Endodermal cell (in vitro differentiated cells): ENCODE measurements around the gene CHID1. TPM values are rescaled to one million over a fixed set of nuclear protein-coding genes. Genes with fewer than 3 reads are reported as not detected.

ENCODE experiments used
- DNase-seq: peaks from one replicate; pipeline ENCODE4 v3.0.0-alpha.2; 2017
- H3K27ac ChIP-seq: 2 replicates; pipeline ENCODE4 v1.5.1; 2013; ENCODE audit warnings: mild to moderate bottlenecking, low read depth, low read length, moderate library complexity
- H3K27me3 ChIP-seq: 2 replicates; pipeline ENCODE4 v1.6.1; 2013; ENCODE audit warnings: mild to moderate bottlenecking, low read length, moderate library complexity; ENCODE audit not compliant: insufficient read depth, control insufficient read depth, poor library complexity, severe bottlenecking
- H3K36me3 ChIP-seq: 2 replicates; pipeline ENCODE4 v1.7.0; 2013; ENCODE audit warnings: mild to moderate bottlenecking, low read length, moderate library complexity; ENCODE audit not compliant: control insufficient read depth, insufficient read depth
- H3K4me1 ChIP-seq: one replicate; pipeline ENCODE4 v1.7.0; 2013; ENCODE audit warnings: low read length; ENCODE audit not compliant: control insufficient read depth, insufficient read depth
- H3K4me3 ChIP-seq: 2 replicates; pipeline ENCODE4 v1.5.1; 2013; ENCODE audit warnings: mild to moderate bottlenecking, low read length, moderate library complexity
- H3K9ac ChIP-seq: 2 replicates; pipeline ENCODE4 v1.6.1; 2013; ENCODE audit warnings: mild to moderate bottlenecking, low read length, moderate library complexity; ENCODE audit not compliant: poor library complexity, severe bottlenecking; ENCODE audit errors: extremely low read depth
- H3K9me3 ChIP-seq: 2 replicates; pipeline ENCODE4 v1.6.1; 2013; ENCODE audit warnings: mild to moderate bottlenecking, low read length, moderate library complexity; ENCODE audit not compliant: control insufficient read depth
- H3K27ac Mint-ChIP-seq: 2 replicates; pipeline ENCODE4 v1.8.0; 2020; ENCODE audit warnings: mixed read lengths
- H3K27me3 Mint-ChIP-seq: 2 replicates; pipeline ENCODE4 v1.8.0; 2021; ENCODE audit warnings: mild to moderate bottlenecking, mixed read lengths; ENCODE audit not compliant: insufficient read depth
- H3K36me3 Mint-ChIP-seq: 2 replicates; pipeline ENCODE4 v1.8.0; 2020; ENCODE audit warnings: low read depth, mixed read lengths
- H3K4me1 Mint-ChIP-seq: 2 replicates; pipeline ENCODE4 v1.8.0; 2020; ENCODE audit warnings: mixed read lengths
- H3K4me3 Mint-ChIP-seq: 2 replicates; pipeline ENCODE4 v1.8.0; 2020; ENCODE audit warnings: mild to moderate bottlenecking, moderate library complexity, mixed read lengths
- H3K9me3 Mint-ChIP-seq: 2 replicates; pipeline ENCODE4 v1.8.0; 2020; ENCODE audit warnings: mild to moderate bottlenecking, mixed read lengths
- CTCF ChIP-seq: fragments of 200-600 bp; sonication (generic); conservative IDR thresholded peaks from 2 replicates; pipeline ENCODE4 v1.5.0; 2021; ENCODE audit warnings: antibody characterized with exemption, mild to moderate bottlenecking
- WGBS, 2 experiments: methylation state at CpG; one replicate each; pipeline versions ENCODE4 v1.1.5 to v1.1.7; 2013; ENCODE audit warnings: missing lambda C conversion rate in 2 of 2, mixed read lengths in 1 of 2; ENCODE audit not compliant: insufficient coverage in 1 of 2, insufficient read length in 1 of 2; 5-methylcytosine and 5-hydroxymethylcytosine counted together
- total RNA-seq, 2 donors: library from RNA; stranded (reverse); fragmentation: NEBNext Ultra II Directional in 1 of 2; extraction: Animal tissue kit (Norgen Biotek cat#: 25700) in 1 of 2; gene quantifications; 2 replicates in 1 of 2; 3 replicates in 1 of 2; pipeline ENCODE4 v1.2.1, GENCODE V29; 2021

CHID1 gene
- total RNA-seq, 2 donors from 2014 or later, result 82.0 to 83.5 TPM

DNA sequence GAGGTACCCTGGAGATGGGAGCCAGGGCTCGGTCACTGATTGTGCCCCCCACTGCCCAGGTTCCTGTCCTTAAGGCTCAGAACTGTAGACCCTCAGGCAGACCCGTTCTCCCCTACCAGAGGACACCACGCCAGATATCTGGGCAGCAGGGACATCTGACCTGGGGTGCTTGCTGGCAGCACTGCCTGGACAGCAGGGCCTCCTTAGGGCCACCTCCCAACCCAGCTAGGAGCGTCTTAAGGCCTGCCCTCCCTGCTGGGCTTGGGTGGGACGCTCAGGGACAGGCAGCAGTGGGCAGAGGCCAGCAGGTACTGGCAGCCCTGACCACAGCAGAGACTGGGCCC lies 71.4 kb downstream of the CHID1 start:
- H3K27me3 Mint-ChIP-seq, result no peaks in the 10 kb centered on the region
- no peak for TF ChIP-seq CTCF
- no peak overlapping the region for H3K27ac Mint-ChIP-seq
- 96 to 100% methylated on average over 3 to 5 of the region's 5 CpGs for WGBS, 2 experiments
- no peaks in the 10 kb centered on the region for H3K9me3 Mint-ChIP-seq
- H3K27ac ChIP-seq, result no peak overlapping the region
- no peaks in the 10 kb centered on the region for H3K27me3 ChIP-seq
- no peak overlapping the region for H3K9ac ChIP-seq
- peaks cover 10% of the 10 kb centered on the region for H3K4me1 Mint-ChIP-seq
- peaks cover 49% of the 10 kb centered on the region for H3K36me3 ChIP-seq
- no peak overlapping the region for H3K4me3 Mint-ChIP-seq
- peaks cover 2% of the 10 kb centered on the region for H3K4me1 ChIP-seq
- no peaks in the 10 kb centered on the region for H3K9me3 ChIP-seq
- peaks cover 32% of the 10 kb centered on the region for H3K36me3 Mint-ChIP-seq
- DNase-seq, result no peak
- no peak overlapping the region for H3K4me3 ChIP-seq

GRCh38 chr11:838441-839279 lies 72.0 kb downstream of the CHID1 start:
- no peaks in the 10 kb centered on the region for H3K27me3 ChIP-seq
- DNase-seq, result peak; percentile 78
- no peak overlapping the region for H3K4me3 ChIP-seq
- Mint-ChIP-seq H3K27me3 (no peaks in the 10 kb centered on the region), H3K4me3 (no peak overlapping the region), H3K4me1 (peaks cover 10% of the 10 kb centered on the region), H3K9me3 (no peaks in the 10 kb centered on the region), H3K36me3 (peaks cover 32% of the 10 kb centered on the region), H3K27ac (no peak overlapping the region)
- H3K36me3 ChIP-seq, result peaks cover 49% of the 10 kb centered on the region
- 81% methylated on average over 11 to 17 of the region's 17 CpGs for WGBS, 2 experiments
- no peak overlapping the region for H3K27ac ChIP-seq
- TF ChIP-seq CTCF, result peak; percentile 65
- H3K9me3 ChIP-seq, result no peaks in the 10 kb centered on the region
- no peak overlapping the region for H3K9ac ChIP-seq
- H3K4me1 ChIP-seq, result peaks cover 2% of the 10 kb centered on the region

GRCh38 chr11:837990-838307 lies 72.7 kb downstream of the CHID1 start:
- H3K9me3 Mint-ChIP-seq, result no peaks in the 10 kb centered on the region
- 81 to 88% methylated on average over 4 to 8 of the region's 8 CpGs for WGBS, 2 experiments
- no peak overlapping the region for H3K9ac ChIP-seq

More at GRCh38 chr11:837990-838307, 72.7 kb downstream of the CHID1 start:
- no peak for TF ChIP-seq CTCF
- H3K9me3 ChIP-seq, result no peaks in the 10 kb centered on the region
- peaks cover 32% of the 10 kb centered on the region for H3K36me3 Mint-ChIP-seq
- no peaks in the 10 kb centered on the region for H3K27me3 ChIP-seq
- no peaks in the 10 kb centered on the region for H3K27me3 Mint-ChIP-seq
- peaks cover 2% of the 10 kb centered on the region for H3K4me1 ChIP-seq
- no peak overlapping the region for H3K27ac ChIP-seq
- DNase-seq, result no peak
- H3K4me1 Mint-ChIP-seq, result peaks cover 10% of the 10 kb centered on the region
- H3K36me3 ChIP-seq, result peaks cover 49% of the 10 kb centered on the region
- no peak overlapping the region for H3K27ac Mint-ChIP-seq
- H3K4me3 ChIP-seq, result no peak overlapping the region
- no peak overlapping the region for H3K4me3 Mint-ChIP-seq
